Loucy (cell line): ENCODE results near the gene C1orf141.

Experiments
- H2AFZ ChIP-seq: fragments of 200-600 bp; sonication (generic); 2 replicates; pipeline ENCODE4 v1.6.0; 2016; ENCODE audit warnings: antibody characterized with exemption, mild to moderate bottlenecking, low read length, moderate library complexity
- H3F3A ChIP-seq: fragments of 200-600 bp; 2 replicates; pipeline ENCODE4 v1.6.0; 2016; ENCODE audit warnings: antibody characterized with exemption, low read depth, mild to moderate bottlenecking
- H3K27me3 ChIP-seq: fragments of 200-600 bp; sonication (generic); 2 replicates; pipeline ENCODE4 v1.6.1; 2014; ENCODE audit warnings: low read length, mild to moderate bottlenecking; ENCODE audit not compliant: insufficient read depth, poor library complexity, severe bottlenecking
- H3K36me3 ChIP-seq: fragments of 200-600 bp; sonication (generic); 2 replicates; pipeline ENCODE4 v1.6.1; 2016; ENCODE audit warnings: low read length; ENCODE audit not compliant: insufficient read depth
- H3K4me1 ChIP-seq: fragments of 200-600 bp; sonication (generic); 2 replicates; pipeline ENCODE4 v1.5.1; 2014; ENCODE audit warnings: low read length, mild to moderate bottlenecking; ENCODE audit not compliant: insufficient read depth, poor library complexity, severe bottlenecking
- H3K4me2 ChIP-seq: fragments of 200-600 bp; sonication (generic); 2 replicates; pipeline ENCODE4 v1.6.0; 2014; ENCODE audit warnings: antibody characterized with exemption, low read length, low read depth, mild to moderate bottlenecking; ENCODE audit not compliant: poor library complexity, severe bottlenecking
- H3K4me3 ChIP-seq: fragments of 200-600 bp; sonication (generic); 2 replicates; pipeline ENCODE4 v1.5.1; 2014; ENCODE audit warnings: low read length, mild to moderate bottlenecking, mixed read lengths; ENCODE audit not compliant: poor library complexity, severe bottlenecking
- H3K79me2 ChIP-seq: fragments of 200-600 bp; sonication (generic); 2 replicates; pipeline ENCODE4 v1.6.1; 2014; ENCODE audit warnings: low read length; ENCODE audit not compliant: insufficient read depth
- H3K9ac ChIP-seq: fragments of 200-600 bp; sonication (generic); 2 replicates; pipeline ENCODE4 v1.6.0; 2014; ENCODE audit warnings: mild to moderate bottlenecking, low read depth, low read length, moderate library complexity; ENCODE audit not compliant: poor library complexity, severe bottlenecking
- H3K9me2 ChIP-seq: fragments of 200-600 bp; sonication (generic); replicated peaks from 2 replicates; pipeline ENCODE4 v1.6.1; 2016; ENCODE audit warnings: low read depth, low read length, mixed read lengths
- H3K9me3 ChIP-seq: fragments of 200-600 bp; sonication (generic); 2 replicates; pipeline ENCODE4 v1.6.1; 2014; ENCODE audit warnings: mild to moderate bottlenecking, antibody characterized with exemption, low read length, low read depth; ENCODE audit not compliant: insufficient read depth
- H4K20me1 ChIP-seq: fragments of 200-600 bp; sonication (generic); 2 replicates; pipeline ENCODE4 v1.6.0; 2014; ENCODE audit warnings: antibody characterized with exemption, low read length, mild to moderate bottlenecking; ENCODE audit not compliant: insufficient read depth, poor library complexity, severe bottlenecking
- EZH2phosphoT487 ChIP-seq: fragments of 200-600 bp; IDR thresholded peaks from 2 replicates; pipeline ENCODE4 v1.6.1; 2018; ENCODE audit warnings: antibody characterized with exemption, mild to moderate bottlenecking, moderate library complexity, borderline replicate concordance
- TF ChIP-seq, protein P1 (sequence below): fragments of 200-600 bp; sonication (generic); conservative IDR thresholded peaks from 2 replicates; pipeline ENCODE4 v1.5.1; 2014; ENCODE audit warnings: mild to moderate bottlenecking, antibody characterized with exemption, low read length

Gene C1orf141

DNA sequence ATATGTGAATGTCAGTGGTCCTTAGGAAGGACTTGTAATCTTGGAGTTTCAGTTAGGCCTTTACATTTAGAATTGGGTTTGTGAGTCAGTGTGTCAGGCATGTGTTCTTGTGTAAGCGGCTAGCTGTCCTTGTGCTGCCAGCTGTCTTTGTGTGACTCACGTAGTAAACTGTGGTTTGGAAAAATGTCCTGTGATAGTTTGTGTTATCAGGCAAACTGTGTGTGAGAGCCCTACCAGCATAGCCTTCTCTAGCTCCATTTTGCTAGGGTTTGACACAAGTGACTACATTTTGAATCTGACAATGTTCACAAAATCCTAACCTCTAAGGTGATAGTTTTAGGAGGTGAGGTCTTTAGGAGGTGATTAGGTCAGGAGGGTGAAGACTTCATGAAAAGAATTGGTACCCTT lies 74.0 kb downstream of the C1orf141 start:
- TF ChIP-seq EZH2phosphoT487: no peak
- TF ChIP-seq, protein P1, sequence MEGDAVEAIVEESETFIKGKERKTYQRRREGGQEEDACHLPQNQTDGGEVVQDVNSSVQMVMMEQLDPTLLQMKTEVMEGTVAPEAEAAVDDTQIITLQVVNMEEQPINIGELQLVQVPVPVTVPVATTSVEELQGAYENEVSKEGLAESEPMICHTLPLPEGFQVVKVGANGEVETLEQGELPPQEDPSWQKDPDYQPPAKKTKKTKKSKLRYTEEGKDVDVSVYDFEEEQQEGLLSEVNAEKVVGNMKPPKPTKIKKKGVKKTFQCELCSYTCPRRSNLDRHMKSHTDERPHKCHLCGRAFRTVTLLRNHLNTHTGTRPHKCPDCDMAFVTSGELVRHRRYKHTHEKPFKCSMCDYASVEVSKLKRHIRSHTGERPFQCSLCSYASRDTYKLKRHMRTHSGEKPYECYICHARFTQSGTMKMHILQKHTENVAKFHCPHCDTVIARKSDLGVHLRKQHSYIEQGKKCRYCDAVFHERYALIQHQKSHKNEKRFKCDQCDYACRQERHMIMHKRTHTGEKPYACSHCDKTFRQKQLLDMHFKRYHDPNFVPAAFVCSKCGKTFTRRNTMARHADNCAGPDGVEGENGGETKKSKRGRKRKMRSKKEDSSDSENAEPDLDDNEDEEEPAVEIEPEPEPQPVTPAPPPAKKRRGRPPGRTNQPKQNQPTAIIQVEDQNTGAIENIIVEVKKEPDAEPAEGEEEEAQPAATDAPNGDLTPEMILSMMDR: no peak
- H3K27me3 ChIP-seq: no peaks in the 10 kb centered on the region

DNA sequence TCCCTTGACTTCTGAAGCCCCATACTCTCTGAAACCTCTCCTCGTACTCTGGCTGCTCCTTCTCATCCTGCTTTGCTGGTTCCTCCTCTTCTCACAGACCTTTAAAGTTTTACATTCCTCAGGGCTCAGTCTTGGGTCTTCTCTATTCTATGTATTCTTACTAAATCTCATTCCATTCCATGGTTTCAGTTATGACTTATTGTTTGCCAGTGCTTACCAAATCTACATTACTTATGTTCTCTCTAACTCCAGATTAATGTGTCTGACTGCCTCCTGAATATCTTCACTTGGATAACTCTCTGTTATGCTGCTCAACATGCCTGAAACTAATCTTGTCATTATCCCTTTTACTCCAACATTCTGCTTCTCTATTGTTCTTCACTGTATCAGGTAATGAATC lies 75.4 kb downstream of the C1orf141 start:
- Histone ChIP-seq H3K9me2 (no peaks in the 10 kb centered on the region), H2AFZ (no peak overlapping the region), H3K4me1 (peaks cover 15% of the 10 kb centered on the region), H3K4me3 (no peak overlapping the region), H3F3A (no peaks in the 10 kb centered on the region), H3K27me3 (no peaks in the 10 kb centered on the region), H3K4me2 (no peak overlapping the region), H3K36me3 (no peaks in the 10 kb centered on the region), H3K79me2 (no peaks in the 10 kb centered on the region), H3K9me3 (no peaks in the 10 kb centered on the region), H4K20me1 (no peaks in the 10 kb centered on the region), H3K9ac (no peak overlapping the region)
- TF ChIP-seq EZH2phosphoT487: no peak
- TF ChIP-seq, protein P1: no peak

More for the DNA sequence above, 74.0 kb downstream of the C1orf141 start:
- H3F3A ChIP-seq: no peaks in the 10 kb centered on the region
- no peaks in the 10 kb centered on the region for H3K36me3 ChIP-seq
- H3K9me3 ChIP-seq: no peaks in the 10 kb centered on the region
- H4K20me1 ChIP-seq: no peaks in the 10 kb centered on the region
- H3K9ac ChIP-seq: no peak overlapping the region
- no peaks in the 10 kb centered on the region for H3K79me2 ChIP-seq
- H3K9me2 ChIP-seq: no peaks in the 10 kb centered on the region
- H2AFZ ChIP-seq: no peak overlapping the region
- H3K4me3 ChIP-seq: no peak overlapping the region
- H3K4me1 ChIP-seq: peaks cover 22% of the 10 kb centered on the region
- H3K4me2 ChIP-seq: no peak overlapping the region

DNA sequence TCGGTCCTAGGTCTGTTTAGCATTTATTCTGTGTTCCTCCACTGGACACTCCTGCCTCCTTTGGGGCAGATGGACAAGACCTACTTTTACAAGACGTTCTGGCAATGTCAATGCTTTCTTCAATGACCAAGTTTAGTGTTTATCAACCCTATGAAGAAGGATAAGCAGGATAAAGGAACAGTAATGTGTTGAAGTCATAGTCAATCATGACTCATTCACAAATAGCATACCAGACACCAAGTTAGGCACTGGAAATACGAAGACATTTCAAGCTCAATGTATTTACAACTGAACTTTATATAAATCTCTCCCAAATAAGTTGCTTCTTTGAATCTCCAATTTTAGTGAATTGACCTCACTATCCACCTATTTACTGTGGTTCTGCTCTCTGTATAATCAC lies 76.0 kb downstream of the C1orf141 start:
- peaks cover 16% of the 10 kb centered on the region for H3K4me1 ChIP-seq
- H3F3A ChIP-seq: no peaks in the 10 kb centered on the region
- no peaks in the 10 kb centered on the region for H3K9me2 ChIP-seq
- no peak overlapping the region for H3K4me2 ChIP-seq
- H4K20me1 ChIP-seq: no peaks in the 10 kb centered on the region
- H3K4me3 ChIP-seq: no peak overlapping the region
- no peak overlapping the region for H2AFZ ChIP-seq
- TF ChIP-seq, protein P1: no peak
- TF ChIP-seq EZH2phosphoT487: no peak
- no peaks in the 10 kb centered on the region for H3K9me3 ChIP-seq
- no peaks in the 10 kb centered on the region for H3K79me2 ChIP-seq
- H3K36me3 ChIP-seq: no peaks in the 10 kb centered on the region
- H3K27me3 ChIP-seq: no peaks in the 10 kb centered on the region
- H3K9ac ChIP-seq: no peak overlapping the region
